ENCODE results near the gene OR7G3.

DNA sequence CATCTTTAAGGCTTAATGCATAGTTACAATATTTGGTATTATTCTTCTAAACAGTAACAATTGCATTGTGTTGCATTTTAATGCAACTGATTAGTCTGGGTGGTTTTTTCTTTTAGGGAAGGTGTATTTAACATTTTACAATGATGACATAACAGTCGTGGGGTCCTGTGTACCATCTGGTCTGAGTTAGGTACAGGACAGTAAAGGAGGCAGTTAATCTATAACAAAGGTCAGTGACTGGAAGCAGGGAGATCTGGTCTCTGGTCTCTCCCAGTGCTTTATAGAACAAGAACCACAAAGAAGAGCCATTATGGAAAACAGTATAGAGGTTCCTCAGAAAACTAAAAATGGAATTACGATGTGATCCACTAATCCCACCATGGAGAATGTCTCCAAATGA is 16.8 kb downstream of the OR7G3 start:
- no peak for TF ChIP-seq CTCF (IDR thresholded peaks at IDR 0.05)
- no peak for TF ChIP-seq EZH2 (IDR thresholded peaks at IDR 0.05; ENCODE audit: borderline replicate concordance, insufficient read depth, low read depth, low read length, poor library complexity, severe bottlenecking)

All from B cell (primary cell).